HG03460 (cell line): ENCODE measurements around the gene PCDHGA12.

Experiments used
- ATAC-seq: cut with Tn5 transposase; IDR thresholded peaks from one replicate; pipeline ENCODE4 v1.9.1; 2021; ENCODE audit not compliant: unreplicated experiment

The PCDHGA12 gene

DNA sequence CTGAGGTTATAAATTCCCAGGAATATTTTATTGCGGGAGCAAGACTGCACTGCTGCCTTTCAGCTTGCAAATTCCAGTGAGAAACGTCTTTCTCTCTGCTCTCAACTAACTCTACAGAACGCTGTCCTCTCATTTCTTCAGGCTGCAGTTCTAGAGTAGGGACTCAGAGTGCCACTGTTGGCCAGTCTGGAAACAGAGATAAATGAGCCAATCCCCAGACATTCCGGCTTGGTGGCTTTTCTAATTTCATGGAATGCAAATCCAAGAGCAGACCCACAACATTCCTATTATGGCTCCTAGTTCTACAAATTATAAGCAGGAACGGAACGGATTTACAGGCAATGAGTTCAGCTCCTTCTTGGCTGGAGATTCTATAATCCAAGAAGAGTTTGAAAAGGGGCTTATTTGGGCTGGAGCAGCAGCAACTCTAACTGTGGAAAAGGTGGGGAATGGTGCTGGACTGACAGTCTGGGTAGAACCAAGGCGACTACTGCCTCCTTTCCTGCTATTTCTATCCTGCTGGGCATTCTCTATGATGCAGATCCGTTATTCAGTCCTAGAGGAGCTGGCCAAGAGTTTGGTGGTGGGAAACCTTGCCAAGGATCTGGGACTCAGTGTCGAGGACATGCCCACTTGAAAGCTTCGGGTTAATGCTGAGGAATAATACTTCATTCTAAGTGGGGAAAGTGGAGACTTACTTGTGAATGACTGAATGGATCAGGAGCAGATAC, 9.3 kb downstream of the PCDHGA12 start:
- ATAC-seq = no peak

DNA sequence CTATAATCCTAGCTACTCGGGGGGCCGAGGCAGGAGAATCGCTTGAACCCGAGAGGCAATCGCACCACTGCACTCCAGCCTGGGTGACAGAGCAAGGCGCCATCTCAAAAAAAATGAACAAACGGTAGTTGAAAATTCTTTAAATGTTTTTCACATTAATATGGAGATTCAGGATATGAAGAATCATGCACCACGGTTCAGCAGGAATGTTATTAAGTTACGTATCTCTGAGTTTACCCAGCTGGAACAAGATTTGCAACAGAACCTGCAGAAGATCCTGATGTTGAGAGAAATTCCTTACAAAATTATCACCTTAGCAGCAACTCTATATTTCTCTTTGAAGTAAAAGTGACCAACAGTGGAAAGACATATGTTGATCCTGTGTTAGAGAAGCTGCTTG, 10.0 kb downstream of the PCDHGA12 start:
- ATAC-seq = no peak

DNA sequence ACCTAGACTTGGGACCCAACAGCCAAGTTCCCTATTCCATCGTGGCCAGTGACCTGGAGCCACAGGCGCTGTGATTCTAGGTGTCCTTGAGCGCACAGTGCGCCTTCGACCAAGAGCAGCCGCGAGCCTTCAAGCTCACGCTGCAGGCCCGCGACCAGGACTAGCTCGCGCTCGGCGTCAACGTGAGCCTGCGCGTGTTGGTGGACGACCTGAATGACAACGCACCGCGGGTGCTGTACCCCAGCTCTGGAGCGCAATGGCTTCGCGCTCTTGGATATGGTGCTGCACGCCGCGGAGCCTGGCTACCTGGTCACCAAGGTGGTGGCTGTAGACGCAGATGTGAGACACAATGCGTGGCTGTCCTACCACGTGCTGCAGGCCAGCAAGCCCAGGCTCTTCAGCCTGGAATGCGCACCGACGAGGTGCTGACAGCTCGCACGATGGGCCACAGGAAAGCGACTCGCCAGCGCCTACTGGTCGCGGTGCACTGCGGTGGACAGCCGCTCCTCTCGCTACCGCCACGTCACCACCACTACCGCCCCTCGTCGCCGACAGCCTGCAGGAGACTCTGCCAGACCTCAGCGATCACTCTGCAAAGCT, 11.4 kb downstream of the PCDHGA12 start:
- no peak for ATAC-seq

GRCh38 chr5:141465351-141465750, 35.0 kb downstream of the PCDHGA12 start:
- no peak for ATAC-seq

DNA sequence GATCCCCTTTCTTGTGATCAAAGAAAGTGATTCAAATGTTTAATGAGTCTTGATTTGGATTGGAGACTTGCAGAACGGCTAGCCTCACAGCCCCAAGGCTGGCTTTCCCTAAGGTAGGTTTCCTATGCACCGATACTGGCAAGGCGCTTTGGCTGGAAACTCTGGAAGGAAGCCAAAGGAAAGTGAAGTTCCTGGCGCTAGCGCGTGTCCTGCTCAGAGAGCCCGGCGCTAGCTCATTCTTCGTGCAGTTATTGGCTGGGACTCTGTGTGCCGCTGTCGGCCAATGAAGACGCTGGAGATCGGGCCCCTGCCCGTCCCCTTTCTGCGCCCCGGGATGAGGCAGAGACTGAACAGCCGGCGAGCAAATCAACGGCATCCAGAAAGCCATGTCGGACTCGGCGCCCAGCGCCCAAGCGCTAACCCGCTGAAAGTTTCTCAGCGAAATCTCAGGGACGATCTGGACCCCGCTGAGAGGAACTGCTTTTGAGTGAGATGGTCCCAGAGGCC, 45.4 kb downstream of the PCDHGA12 start, which contains the start of gene PCDHGC3:
PCDHGC3 (plus strand) TSS at position 342 of the 507 bp plus-strand sequence; CDS start at position 493, 151 bp downstream.
- peak; percentile 94 for ATAC-seq

- ATAC-seq = peak; percentile 20
Measured at GRCh38 chr5:141476132-141476911, 46.0 kb downstream of the PCDHGA12 start.

- no peak for ATAC-seq
Measured at GRCh38 chr5:141477044-141477575, 46.8 kb downstream of the PCDHGA12 start.

- ATAC-seq = no peak
Measured at GRCh38 chr5:141477815-141478214, 47.5 kb downstream of the PCDHGA12 start.

DNA sequence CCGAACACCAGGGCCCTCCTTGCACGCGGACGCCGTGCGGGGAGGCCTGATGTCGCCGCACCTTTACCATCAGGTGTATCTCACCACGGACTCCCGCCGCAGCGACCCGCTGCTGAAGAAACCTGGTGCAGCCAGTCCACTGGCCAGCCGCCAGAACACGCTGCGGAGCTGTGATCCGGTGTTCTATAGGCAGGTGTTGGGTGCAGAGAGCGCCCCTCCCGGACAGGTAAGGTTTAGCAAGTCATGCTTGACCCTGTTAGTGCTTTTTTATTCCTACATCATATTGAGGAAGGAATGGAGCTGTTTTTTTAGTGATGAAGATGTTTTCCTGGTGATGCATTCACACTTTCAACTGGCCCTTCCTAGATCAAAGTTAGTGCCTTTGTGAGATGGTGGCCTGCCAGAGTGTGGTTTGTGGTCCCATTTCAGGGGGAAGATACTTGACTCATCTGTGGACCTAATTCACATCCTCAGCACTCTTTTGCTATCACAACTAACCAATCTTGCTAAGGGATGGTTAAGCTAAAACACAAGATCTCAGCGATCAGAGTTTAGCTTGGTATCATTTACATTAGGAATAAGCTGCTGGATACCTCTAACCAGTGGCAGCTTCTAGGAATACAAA, 48.1 kb downstream of the PCDHGA12 start:
- no peak for ATAC-seq

- ATAC-seq = no peak
Measured at GRCh38 chr5:141479776-141480175, 49.5 kb downstream of the PCDHGA12 start.
